ENCODE data around the gene MRGPRD.

Gene MRGPRD

GRCh38 chr11:68998390-68998911 is 17.7 kb upstream of the MRGPRD start:
- no peak overlapping the region for H3K23ac ChIP-seq (ENCODE audit: low read length)
- H3K4me3 ChIP-seq (ENCODE audit: low read length) = no peak overlapping the region
- no peak overlapping the region for H3K18ac ChIP-seq (ENCODE audit: low read length)
- H2BK5ac ChIP-seq (ENCODE audit: low read length) = no peak overlapping the region
- no peak overlapping the region for H3K4ac ChIP-seq (ENCODE audit: low read depth, low read length)
- no peak overlapping the region for H4K5ac ChIP-seq (ENCODE audit: low read length)
- DNase-seq = no peak
- H3K79me1 ChIP-seq (ENCODE audit: low read length) = no peaks in the 10 kb centered on the region
- no CpG with 5 or more reads among the region's 13 CpGs for WGBS (ENCODE audit: extremely low coverage, insufficient coverage, low lambda C conversion rate)
- no peak overlapping the region for H3K9ac ChIP-seq (ENCODE audit: low read length)
- no peak overlapping the region for H3K4me2 ChIP-seq (ENCODE audit: low read length)
- no peak overlapping the region for H3K27ac ChIP-seq (ENCODE audit: low read depth, low read length)
- H2BK120ac ChIP-seq (ENCODE audit: low read depth, low read length) = no peak overlapping the region
- no peak overlapping the region for H2AK5ac ChIP-seq (ENCODE audit: low read length)
- H3K79me2 ChIP-seq (ENCODE audit: control insufficient read depth, insufficient read depth, low read length) = no peaks in the 10 kb centered on the region
- H4K8ac ChIP-seq (ENCODE audit: low read depth, low read length) = no peak overlapping the region
- H3K36me3 ChIP-seq (ENCODE audit: control insufficient read depth, insufficient read depth, low read length) = no peaks in the 10 kb centered on the region
- H3K27me3 ChIP-seq (ENCODE audit: insufficient read depth, low read length, poor library complexity) = no peaks in the 10 kb centered on the region
- H3K56ac ChIP-seq (ENCODE audit: low read length) = no peak overlapping the region
- no peaks in the 10 kb centered on the region for H3K4me1 ChIP-seq (ENCODE audit: control insufficient read depth, low read depth, low read length)
- no peak overlapping the region for H2BK15ac ChIP-seq (replicated peaks; ENCODE audit: low read depth)

- Histone ChIP-seq H3K4me1 (ENCODE audit: control insufficient read depth, low read depth, low read length) (no peaks in the 10 kb centered on the region), H3K27me3 (ENCODE audit: insufficient read depth, low read length, poor library complexity) (no peaks in the 10 kb centered on the region), H4K5ac (ENCODE audit: low read length) (no peak overlapping the region), H3K18ac (ENCODE audit: low read length) (no peak overlapping the region), H3K4me2 (ENCODE audit: low read length) (no peak overlapping the region), H3K79me2 (ENCODE audit: control insufficient read depth, insufficient read depth, low read length) (no peaks in the 10 kb centered on the region), H2BK15ac (replicated peaks; ENCODE audit: low read depth) (no peak overlapping the region), H3K4ac (ENCODE audit: low read depth, low read length) (no peak overlapping the region), H3K4me3 (ENCODE audit: low read length) (no peak overlapping the region), H3K36me3 (ENCODE audit: control insufficient read depth, insufficient read depth, low read length) (no peaks in the 10 kb centered on the region), H2AK5ac (ENCODE audit: low read length) (no peak overlapping the region), H3K9ac (ENCODE audit: low read length) (no peak overlapping the region), H3K79me1 (ENCODE audit: low read length) (no peaks in the 10 kb centered on the region), H4K8ac (ENCODE audit: low read depth, low read length) (no peak overlapping the region), H2BK120ac (ENCODE audit: low read depth, low read length) (no peak overlapping the region), H3K27ac (ENCODE audit: low read depth, low read length) (no peak overlapping the region), H2BK5ac (ENCODE audit: low read length) (no peak overlapping the region), H3K23ac (ENCODE audit: low read length) (no peak overlapping the region), H3K56ac (ENCODE audit: low read length) (no peak overlapping the region)
- DNase-seq = no peak
These were observed 17.2 kb upstream of the MRGPRD start for GRCh38 chr11:68997995-68998348.

GRCh38 chr11:68997124-68997994 is 16.6 kb upstream of the MRGPRD start:
- H3K27ac ChIP-seq (ENCODE audit: low read depth, low read length) = no peak overlapping the region
- H3K79me1 ChIP-seq (ENCODE audit: low read length) = no peaks in the 10 kb centered on the region
- no peaks in the 10 kb centered on the region for H3K4me1 ChIP-seq (ENCODE audit: control insufficient read depth, low read depth, low read length)
- H3K4me3 ChIP-seq (ENCODE audit: low read length) = no peak overlapping the region
- DNase-seq = no peak
- H3K4me2 ChIP-seq (ENCODE audit: low read length) = no peak overlapping the region
- no peak overlapping the region for H2BK120ac ChIP-seq (ENCODE audit: low read depth, low read length)
- H2BK15ac ChIP-seq (replicated peaks; ENCODE audit: low read depth) = no peak overlapping the region
- no peaks in the 10 kb centered on the region for H3K79me2 ChIP-seq (ENCODE audit: control insufficient read depth, insufficient read depth, low read length)
- no peak overlapping the region for H3K4ac ChIP-seq (ENCODE audit: low read depth, low read length)
- H2BK5ac ChIP-seq (ENCODE audit: low read length) = no peak overlapping the region
- H3K36me3 ChIP-seq (ENCODE audit: control insufficient read depth, insufficient read depth, low read length) = no peaks in the 10 kb centered on the region
- no CpG with 5 or more reads among the region's 19 CpGs for WGBS (ENCODE audit: extremely low coverage, insufficient coverage, low lambda C conversion rate)
- H3K56ac ChIP-seq (ENCODE audit: low read length) = no peak overlapping the region
- no peak overlapping the region for H3K18ac ChIP-seq (ENCODE audit: low read length)
- H4K5ac ChIP-seq (ENCODE audit: low read length) = no peak overlapping the region
- no peak overlapping the region for H2AK5ac ChIP-seq (ENCODE audit: low read length)
- no peaks in the 10 kb centered on the region for H3K27me3 ChIP-seq (ENCODE audit: insufficient read depth, low read length, poor library complexity)
- no peak overlapping the region for H3K23ac ChIP-seq (ENCODE audit: low read length)
- no peak overlapping the region for H4K8ac ChIP-seq (ENCODE audit: low read depth, low read length)
- H3K9ac ChIP-seq (ENCODE audit: low read length) = no peak overlapping the region

- Histone ChIP-seq H4K8ac (ENCODE audit: low read depth, low read length) (no peak overlapping the region), H3K27me3 (ENCODE audit: insufficient read depth, low read length, poor library complexity) (no peaks in the 10 kb centered on the region), H3K23ac (ENCODE audit: low read length) (no peak overlapping the region), H3K4me1 (ENCODE audit: control insufficient read depth, low read depth, low read length) (no peaks in the 10 kb centered on the region), H3K4me3 (ENCODE audit: low read length) (no peak overlapping the region), H2BK15ac (replicated peaks; ENCODE audit: low read depth) (no peak overlapping the region), H3K9ac (ENCODE audit: low read length) (no peak overlapping the region), H2BK5ac (ENCODE audit: low read length) (no peak overlapping the region), H3K4ac (ENCODE audit: low read depth, low read length) (no peak overlapping the region), H3K79me2 (ENCODE audit: control insufficient read depth, insufficient read depth, low read length) (no peaks in the 10 kb centered on the region), H2AK5ac (ENCODE audit: low read length) (no peak overlapping the region), H3K36me3 (ENCODE audit: control insufficient read depth, insufficient read depth, low read length) (no peaks in the 10 kb centered on the region), H3K4me2 (ENCODE audit: low read length) (no peak overlapping the region), H4K5ac (ENCODE audit: low read length) (no peak overlapping the region), H2BK120ac (ENCODE audit: low read depth, low read length) (no peak overlapping the region), H3K56ac (ENCODE audit: low read length) (no peak overlapping the region), H3K18ac (ENCODE audit: low read length) (no peak overlapping the region), H3K27ac (ENCODE audit: low read depth, low read length) (no peak overlapping the region), H3K79me1 (ENCODE audit: low read length) (no peaks in the 10 kb centered on the region)
- no peak for DNase-seq
- whole genome bisulfite sequencing (ENCODE audit: extremely low coverage, insufficient coverage, low lambda C conversion rate) = no CpG with 5 or more reads among the region's 24 CpGs
These were observed 15.8 kb upstream of the MRGPRD start for GRCh38 chr11:68996376-68997123.

- Histone ChIP-seq H2BK15ac (replicated peaks; ENCODE audit: low read depth) (no peak overlapping the region), H3K18ac (ENCODE audit: low read length) (no peak overlapping the region), H3K4ac (ENCODE audit: low read depth, low read length) (no peak overlapping the region), H4K5ac (ENCODE audit: low read length) (no peak overlapping the region), H3K4me3 (ENCODE audit: low read length) (no peak overlapping the region), H3K56ac (ENCODE audit: low read length) (no peak overlapping the region), H2BK5ac (ENCODE audit: low read length) (no peak overlapping the region), H3K4me1 (ENCODE audit: control insufficient read depth, low read depth, low read length) (no peaks in the 10 kb centered on the region), H3K79me1 (ENCODE audit: low read length) (no peaks in the 10 kb centered on the region), H4K8ac (ENCODE audit: low read depth, low read length) (no peak overlapping the region), H3K79me2 (ENCODE audit: control insufficient read depth, insufficient read depth, low read length) (no peaks in the 10 kb centered on the region), H3K27ac (ENCODE audit: low read depth, low read length) (no peak overlapping the region), H3K27me3 (ENCODE audit: insufficient read depth, low read length, poor library complexity) (no peaks in the 10 kb centered on the region), H2AK5ac (ENCODE audit: low read length) (no peak overlapping the region), H3K4me2 (ENCODE audit: low read length) (no peak overlapping the region), H2BK120ac (ENCODE audit: low read depth, low read length) (no peak overlapping the region), H3K23ac (ENCODE audit: low read length) (no peak overlapping the region), H3K36me3 (ENCODE audit: control insufficient read depth, insufficient read depth, low read length) (no peaks in the 10 kb centered on the region), H3K9ac (ENCODE audit: low read length) (no peak overlapping the region)
- DNase-seq = no peak
- WGBS (ENCODE audit: extremely low coverage, insufficient coverage, low lambda C conversion rate) = no CpG with 5 or more reads among the region's 6 CpGs
These were observed 14.1 kb upstream of the MRGPRD start for GRCh38 chr11:68994894-68995285.

Data from mesendoderm (in vitro differentiated cells).